GM18517 (cell line): ENCODE data around the gene FSD2.
A peak's percentile ranks its signal among the peaks of the same experiment; 100 is the strongest.
"Not testable (repeated sequence)": the region's sequence is repeated elsewhere in the genome, so short reads cannot be mapped to it uniquely, and the experiment has no call there.

Source experiments
- ATAC-seq: cut with Tn5 transposase; IDR thresholded peaks from one replicate; pipeline ENCODE4 v1.9.1; 2021; ENCODE audit warnings: mild to moderate bottlenecking, moderate library complexity; ENCODE audit not compliant: unreplicated experiment

Gene FSD2

GRCh38 chr15:82793737-82794136, 12.1 kb downstream of the FSD2 start:
- no peak for ATAC-seq

- no peak for ATAC-seq
Observed at GRCh38 chr15:82792068-82792467, 13.8 kb downstream of the FSD2 start.

- ATAC-seq, result no peak
Observed at GRCh38 chr15:82790321-82790720, 15.5 kb downstream of the FSD2 start.

GRCh38 chr15:82789491-82789890, 16.4 kb downstream of the FSD2 start:
- no peak for ATAC-seq

- no peak for ATAC-seq
Observed at GRCh38 chr15:82788496-82788895, 17.4 kb downstream of the FSD2 start.

- ATAC-seq, result no peak
Observed at GRCh38 chr15:82781349-82781748, 24.5 kb downstream of the FSD2 start.

- no peak for ATAC-seq
Observed at GRCh38 chr15:82778755-82779154, 27.1 kb downstream of the FSD2 start.

- no peak for ATAC-seq
Observed at GRCh38 chr15:82774496-82774895, 31.4 kb downstream of the FSD2 start.

- ATAC-seq, result no peak
Observed at GRCh38 chr15:82771789-82772607, 33.9 kb downstream of the FSD2 start.

GRCh38 chr15:82768414-82769054, 37.3 kb downstream of the FSD2 start:
- ATAC-seq, result no peak

GRCh38 chr15:82767163-82767829, 38.6 kb downstream of the FSD2 start:
- ATAC-seq, result no peak

GRCh38 chr15:82766201-82766600, 39.7 kb downstream of the FSD2 start:
- not testable (repeated sequence) for ATAC-seq

- no peak for ATAC-seq
Observed at GRCh38 chr15:82764740-82765139, 41.1 kb downstream of the FSD2 start.

- no peak for ATAC-seq
Observed at GRCh38 chr15:82764117-82764490, 41.8 kb downstream of the FSD2 start.

- no peak for ATAC-seq
Observed at GRCh38 chr15:82763361-82764116, 42.3 kb downstream of the FSD2 start.

GRCh38 chr15:82751308-82751707, 54.6 kb downstream of the FSD2 start:
- ATAC-seq, result no peak

- peak; percentile 22 for ATAC-seq
Observed at GRCh38 chr15:82750831-82751180, 55.1 kb downstream of the FSD2 start.

- ATAC-seq, result peak; percentile 86
Observed at GRCh38 chr15:82749951-82750830, 55.7 kb downstream of the FSD2 start.

GRCh38 chr15:82748315-82748714, 57.6 kb downstream of the FSD2 start:
- no peak for ATAC-seq

- no peak for ATAC-seq
Observed at GRCh38 chr15:82743810-82744209, 62.1 kb downstream of the FSD2 start.
